GM12878 (cell line): Measurements from ENCODE around the gene RAPGEF3. TPM values are rescaled to one million over a fixed set of nuclear protein-coding genes. Genes with fewer than 3 reads are reported as not detected.

Experiments used
- ATAC-seq: fragments of 200-7000 bp; cut with Tn5 transposase; 3 replicates; pipeline ENCODE4 v1.9.1; 2020; ENCODE audit warnings: mild to moderate bottlenecking, moderate library complexity
- BruUV-seq: library from RNA; stranded (reverse); fragments of 400-500 nt; replicated peaks from 2 replicates; lab custom pipeline; 2021; lab: Mats Ljungman, UMichigan
- CTCF ChIA-PET: fragments of 300-600 bp; sonication (Branson Sonifier 250); formaldehyde crosslinking; extraction: SDS; loops from one replicate; lab custom pipeline; 2021; ENCODE audit warnings: inconsistent platforms; lab: Yijun Ruan, JAX
- POLR2A ChIA-PET: fragments of 350-600 bp; formaldehyde crosslinking; extraction: SDS; loops from one replicate; lab custom pipeline; 2021; ENCODE audit warnings: inconsistent platforms; lab: Charles Lee
- RAD21 ChIA-PET: fragments of 300-600 bp; sonication (Branson Sonifier 250); formaldehyde crosslinking; loops from one replicate; lab custom pipeline; 2023; ENCODE audit warnings: antibody characterized with exemption; ENCODE audit not compliant: unreplicated experiment; lab: Charles Lee
- SMC1A ChIA-PET: fragments of 300-600 bp; sonication (Branson Sonifier 250); formaldehyde crosslinking; loops from one replicate; lab custom pipeline; 2023; ENCODE audit not compliant: unreplicated experiment, uncharacterized antibody; lab: Charles Lee
- DNase-seq: peaks from one replicate; pipeline ENCODE4 v3.0.0-alpha.2; 2011; ENCODE audit warnings: low read depth, low spot score
- FAIRE-seq: peaks from 3 replicates; lab custom pipeline; 2011; peaks lifted over from hg19 to GRCh38; lab: Jason Lieb, UNC
- H2AFZ ChIP-seq: 2 replicates; pipeline ENCODE4 v1.6.0; 2011; ENCODE audit warnings: low read depth, low read length, control low read depth; ENCODE audit not compliant: control insufficient read depth
- H3K27ac ChIP-seq: 2 replicates; pipeline ENCODE4 v1.5.1; 2011; ENCODE audit warnings: control low read depth; ENCODE audit not compliant: control insufficient read depth, insufficient read depth
- H3K27me3 ChIP-seq, 2 experiments: replicated peaks in 1 of 2; 2 replicates each; pipeline versions ENCODE4 v1.6.0 to v1.6.1; 2011; ENCODE audit warnings: low read length in 1 of 2; ENCODE audit not compliant: control insufficient read depth in 2 of 2, insufficient read depth in 2 of 2
- H3K36me3 ChIP-seq, 2 experiments: 2 replicates each; pipeline ENCODE4 v1.5.1; 2011; ENCODE audit warnings: low read length in 1 of 2; ENCODE audit not compliant: control insufficient read depth in 2 of 2, insufficient read depth in 2 of 2
- H3K4me1 ChIP-seq: 2 replicates; pipeline ENCODE4 v1.6.1; 2011; ENCODE audit warnings: mild to moderate bottlenecking, low read length, moderate library complexity, mixed read lengths; ENCODE audit not compliant: control insufficient read depth, insufficient read depth
- H3K4me2 ChIP-seq: 2 replicates; pipeline ENCODE4 v1.6.0; 2011; ENCODE audit warnings: control low read depth; ENCODE audit not compliant: control insufficient read depth, insufficient read depth
- H3K4me3 ChIP-seq: fragments of 200-600 bp; sonication (generic); 2 replicates; pipeline ENCODE4 v1.5.1; 2016
- H3K79me2 ChIP-seq: 2 replicates; pipeline ENCODE4 v1.6.0; 2011; ENCODE audit warnings: low read length; ENCODE audit not compliant: control insufficient read depth, insufficient read depth
- H3K9ac ChIP-seq: 2 replicates; pipeline ENCODE4 v1.8.0; 2011; ENCODE audit warnings: low read length, control low read depth, mixed read lengths; ENCODE audit not compliant: control insufficient read depth, insufficient read depth
- H3K9me3 ChIP-seq: replicated peaks from 3 replicates; pipeline ENCODE4 v1.5.1; 2011; ENCODE audit warnings: mild to moderate bottlenecking, low read length; ENCODE audit not compliant: control insufficient read depth, insufficient read depth
- H4K20me1 ChIP-seq: 2 replicates; pipeline ENCODE4 v1.6.0; 2011; ENCODE audit not compliant: control insufficient read depth, insufficient read depth
- BACH1 ChIP-seq: fragments of 450-650 bp; IDR thresholded peaks from 2 replicates; pipeline ENCODE4 v1.6.1; 2017; ENCODE audit warnings: mild to moderate bottlenecking, borderline replicate concordance
- CEBPB ChIP-seq, 2 experiments: fragments of 150-350 bp in 1 of 2; IDR thresholded peaks; 2 replicates each; pipeline ENCODE4 v1.6.1; 2012 to 2014; ENCODE audit warnings: low read depth in 2 of 2, low read length in 2 of 2, borderline replicate concordance in 1 of 2, inconsistent platforms in 1 of 2
- MEF2A ChIP-seq: IDR thresholded peaks from 2 replicates; pipeline ENCODE4 v1.6.1; 2011; ENCODE audit warnings: low read depth, mild to moderate bottlenecking, low read length, moderate library complexity; ENCODE audit not compliant: insufficient read depth
- MTA2 ChIP-seq: fragments of 450-650 bp; IDR thresholded peaks from 2 replicates; pipeline ENCODE4 v1.6.1; 2016; ENCODE audit warnings: low read depth, mild to moderate bottlenecking, moderate library complexity
- PAX5 ChIP-seq: IDR thresholded peaks from 2 replicates; pipeline ENCODE4 v1.6.1; 2011; ENCODE audit warnings: low read depth, low read length, borderline replicate concordance
- RCOR1 ChIP-seq: conservative IDR thresholded peaks from 2 replicates; pipeline ENCODE4 v1.6.1; 2012; ENCODE audit warnings: low read depth, low read length, improper control_type of control experiment
- YBX1 ChIP-seq: fragments of 450-650 bp; IDR thresholded peaks from 2 replicates; pipeline ENCODE4 v1.6.1; 2016; ENCODE audit warnings: antibody characterized with exemption
- ZSCAN29 ChIP-seq: fragments of 450-650 bp; IDR thresholded peaks from 2 replicates; pipeline ENCODE4 v1.6.1; 2017; ENCODE audit warnings: mild to moderate bottlenecking, moderate library complexity
- ZZZ3 ChIP-seq: IDR thresholded peaks from 2 replicates; pipeline ENCODE4 v1.6.1; 2011; ENCODE audit warnings: low read depth; ENCODE audit not compliant: control insufficient read depth, insufficient read length
- WGBS: methylation state at CpG from one replicate; pipeline ENCODE4 v1.1.6; 2016; ENCODE audit warnings: low lambda C conversion rate; ENCODE audit not compliant: insufficient replicate concordance, insufficient coverage; ENCODE audit errors: missing lambda C conversion rate; 5-methylcytosine and 5-hydroxymethylcytosine counted together
- in situ Hi-C: fragments of 300-500 bp; cut with MboI; formaldehyde crosslinking; loops from 9 replicates; pipeline ENCODE4 v1.14.3; 2018; ENCODE audit warnings: mixed read lengths
- intact Hi-C: fragments of 100-400 bp; cut with micrococcal nuclease; formaldehyde crosslinking; loops from one replicate; pipeline ENCODE4 v1.14.2; 2022; ENCODE audit not compliant: unreplicated experiment
- polyA plus RNA-seq, 11 experiments: library from polyadenylated mRNA; depleted of rRNA in 4 of 11; unstranded in 6 of 11; stranded (reverse) in 5 of 11; fragments of >200 nt; fragmentation: Nextera tagmentation in 4 of 11; fragmentation: Illumina TruSeq in 1 of 11; extraction: Ambion mirVana in 4 of 11; extraction: Trizol in 1 of 11; gene quantifications; 1 replicate in 1 of 11; 2 replicates in 10 of 11; pipeline versions ENCODE4 v1.2.1 to v1.2.3, GENCODE V29; 2011 to 2016; ENCODE audit warnings: inconsistent platforms in 2 of 11, missing spikeins in 2 of 11, low read depth in 1 of 11
- total RNA-seq, 4 experiments: library from RNA; depleted of rRNA in 3 of 4; stranded (reverse); fragments of >200 nt in 3 of 4; fragmentation: Illumina TruSeq in 1 of 4; extraction: Trizol in 1 of 4; gene quantifications; 2 replicates each; pipeline versions ENCODE4 v1.2.1 to v1.2.3, GENCODE V29; 2013 to 2021
- TF ChIP-seq, protein P1 (sequence below): fragments of 450-650 bp; conservative IDR thresholded peaks from 2 replicates; pipeline ENCODE4 v1.6.1; 2017; ENCODE audit warnings: mild to moderate bottlenecking, moderate library complexity
- TF ChIP-seq, protein P2 (sequence below): IDR thresholded peaks from 2 replicates; pipeline ENCODE4 v1.6.1; 2011; ENCODE audit warnings: borderline replicate concordance, low read depth, mild to moderate bottlenecking, moderate library complexity, low read length; ENCODE audit not compliant: insufficient read depth, poor library complexity, severe bottlenecking
- TF ChIP-seq, protein P3 (sequence below): IDR thresholded peaks from 2 replicates; pipeline ENCODE4 v1.6.1; 2011; ENCODE audit warnings: mild to moderate bottlenecking, low read depth, low read length, moderate library complexity; ENCODE audit not compliant: insufficient replicate concordance

Gene RAPGEF3
- total and polyA plus RNA-seq, 10 of the 15 experiments (the other 5 are each of a cell fraction or from before 2014, with no cell fraction given), result 0.02 to 0.92 (median 0.31) TPM; not detected in 2

DNA sequence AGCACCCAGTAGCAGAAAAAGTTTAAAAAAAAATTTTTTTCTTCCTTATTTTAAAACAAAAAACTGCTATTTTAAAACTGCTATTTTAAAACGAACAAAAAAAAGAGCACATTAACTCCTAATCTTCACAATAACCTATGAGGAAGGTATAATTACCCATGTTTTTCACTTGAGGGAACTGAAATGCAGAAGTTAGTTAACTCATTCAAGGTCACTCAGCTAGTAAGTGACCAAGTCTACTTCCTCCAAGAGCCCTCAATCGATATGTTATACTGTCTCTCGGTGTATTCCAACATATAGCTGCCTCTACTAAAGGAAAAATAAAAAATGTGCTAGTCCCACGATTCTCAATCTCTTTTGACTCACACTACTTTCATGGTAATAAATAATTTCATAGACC, 60.6 kb downstream of the RAPGEF3 start:
- DNase-seq, result no peak
- POLR2A ChIA-PET, result interaction anchor here (0.6 kb wide), 1 partner anchor 17 kb away, joined by 3 read pairs; no protein-coding TSS in a partner anchor
- H3K4me2 ChIP-seq, result peak overlapping the region; percentile 22; the same call in 1 of the 2 replicates
- no peaks in the 10 kb centered on the region for H3K27me3 ChIP-seq
- no peak overlapping the region for H3K4me3 ChIP-seq
- peaks cover 5% of the 10 kb centered on the region for H3K79me2 ChIP-seq
- in situ Hi-C loops, result no loop called here
- SMC1A ChIA-PET, result interaction anchor here (1.1 to 2.8 kb wide), 4 partner anchors 11 to 44 kb away, joined by 3 to 10 read pairs (median 6); no protein-coding TSS in a partner anchor
- ATAC-seq, result peak; percentile 81
- H2AFZ ChIP-seq, result no peak overlapping the region
- no peak overlapping the region for H3K9ac ChIP-seq
- RAD21 ChIA-PET, result interaction anchor here (0.8 to 2.3 kb wide), 4 partner anchors 11 to 69 kb away, joined by 3 to 8 read pairs (median 4); no protein-coding TSS in a partner anchor
- no peak overlapping the region for H3K27ac ChIP-seq
- no TSS peak for BruUV-seq
- no peaks in the 10 kb centered on the region for H3K9me3 ChIP-seq
- CTCF ChIA-PET, result interaction anchor here (0.6 to 2.9 kb wide), 15 partner anchors 9 to 666 kb away, joined by 3 to 16 read pairs (median 5); partner anchors contain the start of gene RAPGEF3
- H3K4me1 ChIP-seq, result no peaks in the 10 kb centered on the region; the same call in 1 of the 2 replicates
- TF ChIP-seq ZZZ3 (no peak), MEF2A (peak; percentile 42; the same call in 1 of the 2 replicates), MTA2 (peak; percentile 49; the same call in 1 of the 2 replicates), PAX5 (no peak)
- H4K20me1 ChIP-seq, result no peaks in the 10 kb centered on the region
- peaks cover 0 to 2% of the 10 kb centered on the region in 2 experiments; a peak in 1 of 4 replicates for H3K36me3 ChIP-seq
- WGBS, result 28% methylated on average over 4 of the region's 4 CpGs
- FAIRE-seq, result no peak
- intact Hi-C loops, result no loop called here

DNA sequence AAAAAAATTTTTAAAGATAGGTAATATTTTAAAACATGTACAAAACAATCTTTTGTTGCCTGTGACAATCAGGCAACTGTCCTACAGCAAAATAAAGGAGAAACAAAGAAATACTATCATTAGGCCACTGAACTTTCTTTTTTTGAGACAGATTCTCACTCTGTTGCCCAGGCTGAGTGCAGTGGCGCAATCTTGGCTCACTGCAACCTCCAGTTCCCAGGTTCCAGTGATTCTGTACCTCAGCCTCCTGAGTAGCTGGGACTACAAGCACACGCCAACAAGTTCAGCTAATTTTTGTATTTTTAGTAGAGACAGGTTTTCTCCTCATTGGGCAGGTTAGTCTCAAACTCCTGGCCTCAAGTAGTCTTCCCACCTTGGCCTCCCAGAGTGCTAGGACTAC, 69.5 kb downstream of the RAPGEF3 start:
- ChIA-PET POLR2A (no interaction called here), SMC1A (interaction anchor here (0.8 kb wide), 1 partner anchor 657 kb away, joined by 3 read pairs; no protein-coding TSS in a partner anchor), CTCF (interaction anchor here (1.0 to 1.3 kb wide), 2 partner anchors 38 to 657 kb away, joined by 3 to 5 read pairs; no protein-coding TSS in a partner anchor), RAD21 (no interaction called here)
- intact Hi-C loops (no loop called here), in situ Hi-C loops (loop anchor here (10.0 kb wide), 1 partner anchor 654 kb away; no protein-coding TSS in a partner anchor)
- no peak overlapping the region for H3K9ac ChIP-seq
- 96% methylated on average over 2 of the region's 2 CpGs for WGBS
- H4K20me1 ChIP-seq, result no peaks in the 10 kb centered on the region
- no peak for DNase-seq
- H2AFZ ChIP-seq, result no peak overlapping the region
- no peaks in the 10 kb centered on the region for H3K27me3 ChIP-seq
- no peak for FAIRE-seq
- no peak overlapping the region for H3K4me3 ChIP-seq
- no peaks in the 10 kb centered on the region for H3K4me1 ChIP-seq
- BruUV-seq, result no TSS peak
- no peak for ATAC-seq
- no peak overlapping the region for H3K4me2 ChIP-seq
- no peak overlapping the region for H3K27ac ChIP-seq
- H3K36me3 ChIP-seq, result peaks cover 1 to 8% of the 10 kb centered on the region in 2 experiments; a peak in 3 of 4 replicates
- no peaks in the 10 kb centered on the region for H3K79me2 ChIP-seq
- H3K9me3 ChIP-seq, result no peaks in the 10 kb centered on the region
- TF ChIP-seq YBX1 (no peak), RCOR1 (no peak), BACH1 (no peak), CEBPB (IDR thresholded peaks at IDR 0.05; ENCODE audit: borderline replicate concordance in 1 of 2, low read depth in 2 of 2, low read length in 2 of 2) (no peak), ZSCAN29 (no peak)
- TF ChIP-seq, protein P1, sequence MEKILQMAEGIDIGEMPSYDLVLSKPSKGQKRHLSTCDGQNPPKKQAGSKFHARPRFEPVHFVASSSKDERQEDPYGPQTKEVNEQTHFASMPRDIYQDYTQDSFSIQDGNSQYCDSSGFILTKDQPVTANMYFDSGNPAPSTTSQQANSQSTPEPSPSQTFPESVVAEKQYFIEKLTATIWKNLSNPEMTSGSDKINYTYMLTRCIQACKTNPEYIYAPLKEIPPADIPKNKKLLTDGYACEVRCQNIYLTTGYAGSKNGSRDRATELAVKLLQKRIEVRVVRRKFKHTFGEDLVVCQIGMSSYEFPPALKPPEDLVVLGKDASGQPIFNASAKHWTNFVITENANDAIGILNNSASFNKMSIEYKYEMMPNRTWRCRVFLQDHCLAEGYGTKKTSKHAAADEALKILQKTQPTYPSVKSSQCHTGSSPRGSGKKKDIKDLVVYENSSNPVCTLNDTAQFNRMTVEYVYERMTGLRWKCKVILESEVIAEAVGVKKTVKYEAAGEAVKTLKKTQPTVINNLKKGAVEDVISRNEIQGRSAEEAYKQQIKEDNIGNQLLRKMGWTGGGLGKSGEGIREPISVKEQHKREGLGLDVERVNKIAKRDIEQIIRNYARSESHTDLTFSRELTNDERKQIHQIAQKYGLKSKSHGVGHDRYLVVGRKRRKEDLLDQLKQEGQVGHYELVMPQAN, result no peak
- TF ChIP-seq, protein P2, sequence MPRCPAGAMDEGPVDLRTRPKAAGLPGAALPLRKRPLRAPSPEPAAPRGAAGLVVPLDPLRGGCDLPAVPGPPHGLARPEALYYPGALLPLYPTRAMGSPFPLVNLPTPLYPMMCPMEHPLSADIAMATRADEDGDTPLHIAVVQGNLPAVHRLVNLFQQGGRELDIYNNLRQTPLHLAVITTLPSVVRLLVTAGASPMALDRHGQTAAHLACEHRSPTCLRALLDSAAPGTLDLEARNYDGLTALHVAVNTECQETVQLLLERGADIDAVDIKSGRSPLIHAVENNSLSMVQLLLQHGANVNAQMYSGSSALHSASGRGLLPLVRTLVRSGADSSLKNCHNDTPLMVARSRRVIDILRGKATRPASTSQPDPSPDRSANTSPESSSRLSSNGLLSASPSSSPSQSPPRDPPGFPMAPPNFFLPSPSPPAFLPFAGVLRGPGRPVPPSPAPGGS, result no peak
- TF ChIP-seq, protein P3, sequence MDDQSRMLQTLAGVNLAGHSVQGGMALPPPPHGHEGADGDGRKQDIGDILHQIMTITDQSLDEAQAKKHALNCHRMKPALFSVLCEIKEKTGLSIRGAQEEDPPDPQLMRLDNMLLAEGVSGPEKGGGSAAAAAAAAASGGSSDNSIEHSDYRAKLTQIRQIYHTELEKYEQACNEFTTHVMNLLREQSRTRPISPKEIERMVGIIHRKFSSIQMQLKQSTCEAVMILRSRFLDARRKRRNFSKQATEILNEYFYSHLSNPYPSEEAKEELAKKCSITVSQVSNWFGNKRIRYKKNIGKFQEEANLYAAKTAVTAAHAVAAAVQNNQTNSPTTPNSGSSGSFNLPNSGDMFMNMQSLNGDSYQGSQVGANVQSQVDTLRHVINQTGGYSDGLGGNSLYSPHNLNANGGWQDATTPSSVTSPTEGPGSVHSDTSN, result no peak
